ENCODE results near the gene C5AR2. TPM values are rescaled to one million over a fixed set of nuclear protein-coding genes. Genes with fewer than 3 reads are reported as not detected.
A peak's percentile ranks its signal among the peaks of the same experiment; 100 is the strongest.
"Not testable (repeated sequence)": the region's sequence is repeated elsewhere in the genome, so short reads cannot be mapped to it uniquely, and the experiment has no call there.

The C5AR2 gene
- polyA plus RNA-seq, 1 donor, result 0.25 TPM

- H3K4me1 ChIP-seq (ENCODE audit: control insufficient read depth, insufficient read depth, low read length), result no peaks in the 10 kb centered on the region
- no peaks in the 10 kb centered on the region for H3K27me3 ChIP-seq (ENCODE audit: control insufficient read depth, insufficient read depth, low read length)
- no peak overlapping the region for H3K4me3 ChIP-seq (ENCODE audit: low read length)
- H3K36me3 ChIP-seq (ENCODE audit: control insufficient read depth, insufficient read depth, low read length), result peaks cover 85% of the 10 kb centered on the region
- H3K27ac ChIP-seq (ENCODE audit: low read length), result no peak overlapping the region
- peak in 1 of 2 donors; percentile 29 for DNase-seq
- H3K9me3 ChIP-seq (ENCODE audit: control insufficient read depth, low read depth, low read length), result no peaks in the 10 kb centered on the region
- WGBS (ENCODE audit: insufficient coverage, low lambda C conversion rate), result no CpG with 5 or more reads among the region's 16 CpGs
Observed at GRCh38 chr19:47376589-47377144, 44.7 kb downstream of the C5AR2 start.

DNA sequence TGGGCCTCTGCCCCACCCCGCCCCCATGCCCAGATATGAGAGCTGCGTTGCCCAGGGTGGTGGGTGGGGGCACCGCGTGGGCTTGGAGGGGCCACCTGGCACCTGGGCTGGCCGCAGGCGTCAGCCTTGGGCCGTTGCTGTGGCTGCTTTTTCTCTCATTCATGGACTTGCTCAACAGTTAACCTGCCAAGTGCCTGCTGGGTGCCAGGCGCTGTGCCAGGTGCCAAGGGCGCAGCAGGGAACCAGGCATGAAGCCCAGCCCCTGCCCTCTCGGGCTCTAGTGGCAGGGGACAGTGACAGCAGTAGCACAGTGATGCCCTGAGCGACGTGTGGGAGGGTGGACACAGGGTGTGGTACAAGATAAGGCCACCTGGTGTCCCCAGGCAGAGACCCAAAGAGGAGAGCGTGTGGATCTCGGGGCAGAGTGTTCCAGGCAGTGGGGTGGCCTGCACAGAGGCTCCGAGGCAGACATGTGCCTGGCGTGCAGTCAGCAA, 45.3 kb downstream of the C5AR2 start:
- Histone ChIP-seq H3K9me3 (ENCODE audit: control insufficient read depth, low read depth, low read length) (no peaks in the 10 kb centered on the region), H3K27me3 (ENCODE audit: control insufficient read depth, insufficient read depth, low read length) (no peaks in the 10 kb centered on the region), H3K36me3 (ENCODE audit: control insufficient read depth, insufficient read depth, low read length) (peaks cover 86% of the 10 kb centered on the region), H3K4me1 (ENCODE audit: control insufficient read depth, insufficient read depth, low read length) (no peaks in the 10 kb centered on the region), H3K4me3 (ENCODE audit: low read length) (no peak overlapping the region), H3K27ac (ENCODE audit: low read length) (no peak overlapping the region)
- no CpG with 5 or more reads among the region's 16 CpGs for WGBS (ENCODE audit: insufficient coverage, low lambda C conversion rate)
- no peak for DNase-seq

- no peaks in the 10 kb centered on the region for H3K4me1 ChIP-seq (ENCODE audit: control insufficient read depth, insufficient read depth, low read length)
- H3K27me3 ChIP-seq (ENCODE audit: control insufficient read depth, insufficient read depth, low read length), result no peaks in the 10 kb centered on the region
- no peak for DNase-seq
- WGBS (ENCODE audit: insufficient coverage, low lambda C conversion rate), result no CpG with 5 or more reads among the region's 12 CpGs
- no peak overlapping the region for H3K27ac ChIP-seq (ENCODE audit: low read length)
- H3K36me3 ChIP-seq (ENCODE audit: control insufficient read depth, insufficient read depth, low read length), result peaks cover 84% of the 10 kb centered on the region
- no peaks in the 10 kb centered on the region for H3K9me3 ChIP-seq (ENCODE audit: control insufficient read depth, low read depth, low read length)
- no peak overlapping the region for H3K4me3 ChIP-seq (ENCODE audit: low read length)
Observed at GRCh38 chr19:47377801-47378200, 45.8 kb downstream of the C5AR2 start.

DNA sequence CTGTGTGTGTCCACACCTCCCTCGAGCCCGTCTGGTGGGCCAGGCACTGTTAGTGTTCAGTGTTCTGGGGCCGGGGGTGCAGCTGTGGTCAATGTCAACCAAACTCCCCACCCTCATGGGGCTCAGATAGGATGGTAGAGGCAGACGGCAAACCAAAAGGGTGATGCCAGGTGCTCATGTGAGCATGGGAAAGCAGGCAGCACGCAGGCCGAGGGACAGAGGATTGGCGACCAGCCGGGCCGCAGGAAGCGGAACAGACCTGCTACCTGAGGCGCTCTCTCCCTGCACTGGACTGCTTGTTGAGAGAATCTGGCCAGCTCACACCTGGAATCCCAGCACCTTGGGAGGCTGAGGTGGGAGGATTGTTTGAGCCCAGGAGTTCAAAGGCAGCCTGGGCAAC, 46.3 kb downstream of the C5AR2 start:
- DNase-seq, result no peak
- Histone ChIP-seq H3K4me3 (ENCODE audit: low read length) (no peak overlapping the region), H3K36me3 (ENCODE audit: control insufficient read depth, insufficient read depth, low read length) (peaks cover 80% of the 10 kb centered on the region), H3K27me3 (ENCODE audit: control insufficient read depth, insufficient read depth, low read length) (no peaks in the 10 kb centered on the region), H3K9me3 (ENCODE audit: control insufficient read depth, low read depth, low read length) (no peaks in the 10 kb centered on the region), H3K27ac (ENCODE audit: low read length) (no peak overlapping the region), H3K4me1 (ENCODE audit: control insufficient read depth, insufficient read depth, low read length) (no peaks in the 10 kb centered on the region)
- WGBS (ENCODE audit: insufficient coverage, low lambda C conversion rate), result no CpG with 5 or more reads among the region's 11 CpGs

DNA sequence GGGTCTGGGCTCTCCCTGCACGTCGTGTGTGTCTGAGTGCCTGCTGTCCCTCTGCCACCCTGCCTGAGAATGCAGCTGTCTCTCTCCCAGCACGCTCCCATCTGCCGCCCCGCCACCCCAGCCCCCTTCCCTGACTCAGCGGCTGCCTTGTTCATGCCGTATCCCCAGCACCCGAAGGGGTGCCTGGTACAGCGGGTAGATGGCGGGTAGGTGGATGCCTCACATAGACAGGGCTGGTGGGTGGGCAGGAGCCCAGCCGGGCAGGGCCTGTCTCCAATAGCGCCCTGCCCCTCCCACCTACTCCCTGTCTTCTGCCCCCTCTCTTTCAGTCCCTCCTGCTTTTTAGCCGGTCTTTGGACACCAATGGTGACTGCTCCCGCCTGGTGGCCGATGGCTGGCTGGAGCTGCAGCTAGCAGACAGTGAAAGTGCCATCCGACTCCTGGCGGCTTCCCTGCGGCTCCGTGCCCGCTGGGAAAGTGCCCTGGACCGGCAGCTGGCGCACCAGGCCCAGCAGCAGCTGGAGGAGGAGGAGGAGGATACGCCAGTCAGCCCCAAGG, 47.5 kb downstream of the C5AR2 start:
- peaks cover 67% of the 10 kb centered on the region for H3K36me3 ChIP-seq (ENCODE audit: control insufficient read depth, insufficient read depth, low read length)
- H3K4me3 ChIP-seq (ENCODE audit: low read length), result no peak overlapping the region
- WGBS (ENCODE audit: insufficient coverage, low lambda C conversion rate), result no CpG with 5 or more reads among the region's 23 CpGs
- H3K27ac ChIP-seq (ENCODE audit: low read length), result no peak overlapping the region
- H3K27me3 ChIP-seq (ENCODE audit: control insufficient read depth, insufficient read depth, low read length), result no peaks in the 10 kb centered on the region
- no peak for DNase-seq
- H3K4me1 ChIP-seq (ENCODE audit: control insufficient read depth, insufficient read depth, low read length), result no peaks in the 10 kb centered on the region
- no peaks in the 10 kb centered on the region for H3K9me3 ChIP-seq (ENCODE audit: control insufficient read depth, low read depth, low read length)

- Histone ChIP-seq H3K36me3 (ENCODE audit: control insufficient read depth, insufficient read depth, low read length) (peaks cover 56% of the 10 kb centered on the region), H3K27ac (ENCODE audit: low read length) (no peak overlapping the region), H3K4me3 (ENCODE audit: low read length) (no peak overlapping the region), H3K4me1 (ENCODE audit: control insufficient read depth, insufficient read depth, low read length) (no peaks in the 10 kb centered on the region), H3K27me3 (ENCODE audit: control insufficient read depth, insufficient read depth, low read length) (no peaks in the 10 kb centered on the region), H3K9me3 (ENCODE audit: control insufficient read depth, low read depth, low read length) (no peaks in the 10 kb centered on the region)
- DNase-seq, result no peak
- no CpG with 5 or more reads among the region's 6 CpGs for WGBS (ENCODE audit: insufficient coverage, low lambda C conversion rate)
Observed at GRCh38 chr19:47380559-47380958, 48.6 kb downstream of the C5AR2 start.

DNA sequence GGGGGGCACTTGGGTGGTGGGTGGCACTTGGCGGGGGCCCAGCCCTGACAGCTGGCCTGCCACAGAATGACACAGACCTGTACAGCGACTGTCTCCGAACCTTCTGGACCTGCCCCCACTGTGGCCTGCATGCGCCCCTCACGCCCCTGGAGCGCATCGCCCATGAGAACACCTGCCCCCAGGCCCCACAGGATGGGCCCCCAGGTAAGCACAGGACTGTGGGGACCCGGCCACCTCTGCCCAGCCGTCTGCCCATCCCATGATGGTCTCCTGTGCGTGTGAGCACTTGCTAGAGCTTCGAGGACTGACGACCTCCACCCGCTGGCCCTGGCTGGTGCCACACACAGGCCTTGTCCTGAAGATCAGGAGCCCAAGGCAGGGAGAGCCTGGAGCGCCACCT, 49.1 kb downstream of the C5AR2 start:
- Histone ChIP-seq H3K27ac (ENCODE audit: low read length) (no peak overlapping the region), H3K4me3 (ENCODE audit: low read length) (no peak overlapping the region), H3K36me3 (ENCODE audit: control insufficient read depth, insufficient read depth, low read length) (peaks cover 51% of the 10 kb centered on the region), H3K27me3 (ENCODE audit: control insufficient read depth, insufficient read depth, low read length) (no peaks in the 10 kb centered on the region), H3K9me3 (ENCODE audit: control insufficient read depth, low read depth, low read length) (no peaks in the 10 kb centered on the region), H3K4me1 (ENCODE audit: control insufficient read depth, insufficient read depth, low read length) (no peaks in the 10 kb centered on the region)
- DNase-seq, result no peak
- 100% methylated on average over 1 of the region's 14 CpGs for WGBS (ENCODE audit: insufficient coverage, low lambda C conversion rate)

DNA sequence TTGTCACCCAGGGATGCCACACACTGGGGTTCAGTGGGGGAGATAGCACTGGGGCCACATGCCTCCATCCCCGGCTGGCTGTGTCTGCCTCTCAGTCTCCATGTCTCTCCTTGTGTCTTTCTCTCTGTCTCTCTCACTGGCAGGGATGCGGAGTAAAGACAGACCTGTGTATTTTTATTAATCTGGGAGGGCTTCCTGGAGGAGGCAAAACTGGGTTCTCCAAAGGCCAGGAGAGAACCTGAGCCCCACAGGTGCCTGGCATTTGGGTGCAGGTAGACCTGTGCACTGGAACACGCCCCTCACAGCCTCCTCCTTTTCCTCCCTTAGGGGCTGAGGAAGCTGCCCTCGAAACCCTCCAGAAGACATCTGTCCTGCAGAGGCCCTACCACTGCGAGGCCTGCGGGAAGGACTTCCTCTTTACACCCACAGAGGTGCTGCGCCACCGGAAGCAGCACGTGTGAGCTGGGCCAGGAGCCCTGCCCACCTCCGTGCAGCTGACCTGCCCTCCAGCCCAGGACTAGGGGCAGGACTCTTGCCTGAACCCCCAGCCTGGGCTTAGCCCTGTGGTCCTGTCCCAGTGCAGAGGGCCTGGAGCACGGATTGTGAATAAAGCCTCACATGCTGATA, 49.8 kb downstream of the C5AR2 start:
- WGBS (ENCODE audit: insufficient coverage, low lambda C conversion rate), result no CpG with 5 or more reads among the region's 11 CpGs
- no peak for DNase-seq
- Histone ChIP-seq H3K4me1 (ENCODE audit: control insufficient read depth, insufficient read depth, low read length) (no peaks in the 10 kb centered on the region), H3K9me3 (ENCODE audit: control insufficient read depth, low read depth, low read length) (no peaks in the 10 kb centered on the region), H3K36me3 (ENCODE audit: control insufficient read depth, insufficient read depth, low read length) (peaks cover 45% of the 10 kb centered on the region), H3K4me3 (ENCODE audit: low read length) (no peak overlapping the region), H3K27me3 (ENCODE audit: control insufficient read depth, insufficient read depth, low read length) (no peaks in the 10 kb centered on the region), H3K27ac (ENCODE audit: low read length) (no peak overlapping the region)

GRCh38 chr19:47383890-47384289, 51.9 kb downstream of the C5AR2 start:
- not testable (repeated sequence) for H3K4me1 ChIP-seq (ENCODE audit: control insufficient read depth, insufficient read depth, low read length); H3K27ac ChIP-seq (ENCODE audit: low read length); H3K4me3 ChIP-seq (ENCODE audit: low read length); DNase-seq; H3K9me3 ChIP-seq (ENCODE audit: control insufficient read depth, low read depth, low read length); H3K27me3 ChIP-seq (ENCODE audit: control insufficient read depth, insufficient read depth, low read length)
- H3K36me3 ChIP-seq (ENCODE audit: control insufficient read depth, insufficient read depth, low read length), result peaks cover 30% of the 10 kb centered on the region
- no CpG with 5 or more reads among the region's 5 CpGs for WGBS (ENCODE audit: insufficient coverage, low lambda C conversion rate)

- not testable (repeated sequence) for H3K4me3 ChIP-seq (ENCODE audit: low read length); DNase-seq; H3K27me3 ChIP-seq (ENCODE audit: control insufficient read depth, insufficient read depth, low read length); H3K9me3 ChIP-seq (ENCODE audit: control insufficient read depth, low read depth, low read length); H3K4me1 ChIP-seq (ENCODE audit: control insufficient read depth, insufficient read depth, low read length); H3K27ac ChIP-seq (ENCODE audit: low read length)
- peaks cover 28% of the 10 kb centered on the region for H3K36me3 ChIP-seq (ENCODE audit: control insufficient read depth, insufficient read depth, low read length)
- WGBS (ENCODE audit: insufficient coverage, low lambda C conversion rate), result no CpG with 5 or more reads among the region's 4 CpGs
Observed at GRCh38 chr19:47384533-47384932, 52.6 kb downstream of the C5AR2 start.

DNA sequence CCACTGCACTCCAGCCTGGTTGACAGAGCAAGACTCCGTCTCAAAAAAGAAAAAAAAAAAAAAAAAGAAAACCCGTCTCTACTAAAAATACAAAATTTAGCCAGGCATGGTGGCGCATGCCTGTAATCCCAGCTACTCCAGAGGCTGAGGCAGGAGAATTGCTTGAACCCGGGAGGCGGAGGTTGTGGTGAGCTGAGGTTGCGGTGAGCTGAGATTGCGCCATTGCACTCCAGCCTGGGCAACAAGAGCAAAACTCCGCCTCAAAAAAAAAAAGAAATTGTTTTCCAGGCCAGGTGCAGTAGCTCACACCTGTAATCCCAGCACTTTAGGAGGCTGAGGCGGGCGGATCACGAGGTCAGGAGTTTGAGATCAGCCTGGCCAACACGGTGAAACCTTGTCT, 54.6 kb downstream of the C5AR2 start:
- not testable (repeated sequence) for DNase-seq; H3K36me3 ChIP-seq (ENCODE audit: control insufficient read depth, insufficient read depth, low read length); H3K4me3 ChIP-seq (ENCODE audit: low read length); H3K27ac ChIP-seq (ENCODE audit: low read length); H3K4me1 ChIP-seq (ENCODE audit: control insufficient read depth, insufficient read depth, low read length); H3K27me3 ChIP-seq (ENCODE audit: control insufficient read depth, insufficient read depth, low read length); H3K9me3 ChIP-seq (ENCODE audit: control insufficient read depth, low read depth, low read length)
- WGBS (ENCODE audit: insufficient coverage, low lambda C conversion rate), result no CpG with 5 or more reads among the region's 12 CpGs

All from large intestine (tissue), 3 donors.